ENCODE results near the gene KIAA1549.

KIAA1549 gene

DNA sequence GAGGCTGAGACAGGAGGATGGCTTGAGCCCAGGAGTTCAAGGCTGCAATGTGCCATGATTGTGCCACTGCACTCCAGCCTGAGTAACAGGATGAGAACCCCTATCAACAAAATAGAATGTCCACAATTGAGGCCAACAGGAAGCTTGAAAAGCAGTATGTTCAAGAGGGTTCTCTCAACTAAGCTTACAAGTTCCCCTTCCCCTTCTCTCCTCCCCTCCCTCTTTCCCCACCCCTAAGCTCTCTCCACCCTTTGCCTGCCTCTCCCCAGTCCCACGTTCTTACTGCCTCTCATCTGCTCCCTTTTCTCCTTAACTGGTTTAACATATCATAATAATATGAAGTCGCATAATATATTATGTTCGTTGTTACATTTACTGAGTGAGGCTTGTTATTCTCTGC, 35.4 kb downstream of the KIAA1549 start:
- no peak overlapping the region for H3K4me3 ChIP-seq (IDR thresholded peaks at IDR 0.05; ENCODE audit: insufficient read depth, low read depth, low read length)
- H3K27ac ChIP-seq: no peak overlapping the region
- H3K4me1 ChIP-seq (ENCODE audit: low read depth, poor library complexity, severe bottlenecking): no peaks in the 10 kb centered on the region
- H4K20me1 ChIP-seq (ENCODE audit: insufficient read depth): no peaks in the 10 kb centered on the region
- H3K27me3 ChIP-seq (ENCODE audit: insufficient read depth, low read depth): no peaks in the 10 kb centered on the region
- TF ChIP-seq, protein P1, sequence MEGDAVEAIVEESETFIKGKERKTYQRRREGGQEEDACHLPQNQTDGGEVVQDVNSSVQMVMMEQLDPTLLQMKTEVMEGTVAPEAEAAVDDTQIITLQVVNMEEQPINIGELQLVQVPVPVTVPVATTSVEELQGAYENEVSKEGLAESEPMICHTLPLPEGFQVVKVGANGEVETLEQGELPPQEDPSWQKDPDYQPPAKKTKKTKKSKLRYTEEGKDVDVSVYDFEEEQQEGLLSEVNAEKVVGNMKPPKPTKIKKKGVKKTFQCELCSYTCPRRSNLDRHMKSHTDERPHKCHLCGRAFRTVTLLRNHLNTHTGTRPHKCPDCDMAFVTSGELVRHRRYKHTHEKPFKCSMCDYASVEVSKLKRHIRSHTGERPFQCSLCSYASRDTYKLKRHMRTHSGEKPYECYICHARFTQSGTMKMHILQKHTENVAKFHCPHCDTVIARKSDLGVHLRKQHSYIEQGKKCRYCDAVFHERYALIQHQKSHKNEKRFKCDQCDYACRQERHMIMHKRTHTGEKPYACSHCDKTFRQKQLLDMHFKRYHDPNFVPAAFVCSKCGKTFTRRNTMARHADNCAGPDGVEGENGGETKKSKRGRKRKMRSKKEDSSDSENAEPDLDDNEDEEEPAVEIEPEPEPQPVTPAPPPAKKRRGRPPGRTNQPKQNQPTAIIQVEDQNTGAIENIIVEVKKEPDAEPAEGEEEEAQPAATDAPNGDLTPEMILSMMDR (conservative IDR thresholded peaks at IDR 0.05; ENCODE audit: low read depth, low read length): no peak
- H3K36me3 ChIP-seq (ENCODE audit: insufficient read depth): no peaks in the 10 kb centered on the region
- no peak overlapping the region for H2AFZ ChIP-seq (ENCODE audit: low read depth)
- no peaks in the 10 kb centered on the region for H3K79me2 ChIP-seq (ENCODE audit: insufficient read depth, low read depth)
- H3K9ac ChIP-seq: no peak overlapping the region
- no peak overlapping the region for H3K4me2 ChIP-seq

GRCh38 chr7:138945154-138945553, 36.0 kb downstream of the KIAA1549 start:
- TF ChIP-seq, protein P1 (conservative IDR thresholded peaks at IDR 0.05; ENCODE audit: low read depth, low read length): no peak
- H3K4me1 ChIP-seq (ENCODE audit: low read depth, poor library complexity, severe bottlenecking): no peaks in the 10 kb centered on the region
- H3K9ac ChIP-seq: no peak overlapping the region
- no peaks in the 10 kb centered on the region for H3K36me3 ChIP-seq (ENCODE audit: insufficient read depth)
- H3K4me2 ChIP-seq: no peak overlapping the region
- H3K79me2 ChIP-seq (ENCODE audit: insufficient read depth, low read depth): no peaks in the 10 kb centered on the region
- H2AFZ ChIP-seq (ENCODE audit: low read depth): no peak overlapping the region
- no peaks in the 10 kb centered on the region for H4K20me1 ChIP-seq (ENCODE audit: insufficient read depth)
- H3K4me3 ChIP-seq (IDR thresholded peaks at IDR 0.05; ENCODE audit: insufficient read depth, low read depth, low read length): no peak overlapping the region
- no peaks in the 10 kb centered on the region for H3K27me3 ChIP-seq (ENCODE audit: insufficient read depth, low read depth)
- no peak overlapping the region for H3K27ac ChIP-seq

- no peaks in the 10 kb centered on the region for H3K79me2 ChIP-seq (ENCODE audit: insufficient read depth, low read depth)
- H3K36me3 ChIP-seq (ENCODE audit: insufficient read depth): no peaks in the 10 kb centered on the region
- H2AFZ ChIP-seq (ENCODE audit: low read depth): no peak overlapping the region
- H3K27me3 ChIP-seq (ENCODE audit: insufficient read depth, low read depth): no peaks in the 10 kb centered on the region
- H3K27ac ChIP-seq: no peak overlapping the region
- no peaks in the 10 kb centered on the region for H4K20me1 ChIP-seq (ENCODE audit: insufficient read depth)
- TF ChIP-seq, protein P1 (conservative IDR thresholded peaks at IDR 0.05; ENCODE audit: low read depth, low read length): no peak
- no peak overlapping the region for H3K4me3 ChIP-seq (IDR thresholded peaks at IDR 0.05; ENCODE audit: insufficient read depth, low read depth, low read length)
- no peaks in the 10 kb centered on the region for H3K4me1 ChIP-seq (ENCODE audit: low read depth, poor library complexity, severe bottlenecking)
- no peak overlapping the region for H3K4me2 ChIP-seq
- H3K9ac ChIP-seq: no peak overlapping the region
Measured at GRCh38 chr7:138944592-138944991, 36.6 kb downstream of the KIAA1549 start.

DNA sequence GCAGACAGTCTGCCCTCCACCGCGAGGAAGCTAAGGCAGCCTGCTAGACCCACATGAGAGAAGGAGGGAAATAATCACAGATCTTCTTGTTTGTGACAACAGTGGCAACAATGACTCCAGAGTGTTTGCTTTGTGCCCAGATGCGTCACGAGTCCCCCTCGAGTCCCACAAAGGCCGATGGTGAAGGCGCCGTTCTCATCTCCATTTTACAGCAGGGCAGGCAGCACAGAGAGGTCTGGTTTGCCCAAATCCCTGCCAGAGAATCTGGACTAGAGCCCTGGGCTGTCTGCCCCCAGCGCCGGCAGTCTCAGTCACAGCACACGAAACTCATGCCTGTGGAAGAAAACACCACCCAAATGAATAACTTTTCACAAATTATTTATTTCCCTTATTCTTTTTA, 38.1 kb downstream of the KIAA1549 start:
- H3K27me3 ChIP-seq (ENCODE audit: insufficient read depth, low read depth): no peaks in the 10 kb centered on the region
- no peaks in the 10 kb centered on the region for H3K36me3 ChIP-seq (ENCODE audit: insufficient read depth)
- TF ChIP-seq, protein P1 (conservative IDR thresholded peaks at IDR 0.05; ENCODE audit: low read depth, low read length): no peak
- no peak overlapping the region for H3K4me3 ChIP-seq (IDR thresholded peaks at IDR 0.05; ENCODE audit: insufficient read depth, low read depth, low read length)
- H4K20me1 ChIP-seq (ENCODE audit: insufficient read depth): no peaks in the 10 kb centered on the region
- H2AFZ ChIP-seq (ENCODE audit: low read depth): no peak overlapping the region
- H3K9ac ChIP-seq: no peak overlapping the region
- H3K79me2 ChIP-seq (ENCODE audit: insufficient read depth, low read depth): no peaks in the 10 kb centered on the region
- H3K27ac ChIP-seq: no peak overlapping the region
- no peaks in the 10 kb centered on the region for H3K4me1 ChIP-seq (ENCODE audit: low read depth, poor library complexity, severe bottlenecking)
- H3K4me2 ChIP-seq: no peak overlapping the region

Measured in KMS-11 (cell line).